ENCODE data around the gene C1QTNF9B.

C1QTNF9B gene

DNA sequence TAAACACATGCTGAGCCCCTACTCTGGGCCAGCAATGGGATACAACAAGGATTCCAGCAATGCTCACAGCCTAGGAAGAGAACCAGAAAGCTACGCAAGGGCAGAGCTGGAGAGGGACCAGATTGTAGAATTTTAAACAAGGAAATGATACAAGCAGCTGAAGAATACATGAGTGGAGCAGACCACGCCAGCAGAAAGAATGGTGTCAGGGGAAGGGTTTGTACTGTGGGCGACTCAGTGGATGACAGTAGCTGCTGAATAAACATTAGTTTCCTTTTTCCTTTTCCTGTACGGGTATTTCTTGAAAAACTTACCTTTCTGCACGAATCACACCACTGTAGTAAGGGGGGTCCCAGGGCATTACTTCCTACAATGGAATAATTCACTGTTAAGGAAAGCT is 38.8 kb downstream of the C1QTNF9B start:
- DNase-seq (ENCODE audit: low read depth in 2 of 2), result no peak

- DNase-seq (ENCODE audit: low read depth in 2 of 2), result no peak
These were observed 41.1 kb downstream of the C1QTNF9B start for GRCh38 chr13:23856008-23856750.

GRCh38 chr13:23855360-23855759 is 41.9 kb downstream of the C1QTNF9B start:
- no peak for DNase-seq (ENCODE audit: low read depth in 2 of 2)

DNA sequence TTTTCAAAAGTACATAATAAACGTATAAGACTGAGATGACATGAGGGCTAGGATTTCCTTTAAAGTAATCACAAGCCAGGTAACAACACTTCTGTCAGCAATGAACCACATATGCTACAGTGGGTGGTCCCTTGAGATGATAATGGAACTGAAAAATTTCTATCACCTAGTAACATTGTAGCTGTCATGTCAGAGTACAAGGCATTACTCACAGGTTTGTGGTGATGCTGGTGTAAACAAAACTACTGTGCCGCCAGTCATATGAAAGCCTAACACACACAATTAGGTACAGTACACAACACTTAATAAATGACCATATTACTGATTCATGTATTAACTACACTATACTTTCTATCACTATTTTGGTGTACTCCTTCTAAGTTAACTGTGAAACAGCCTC is 45.0 kb downstream of the C1QTNF9B start:
- no peak for DNase-seq (ENCODE audit: low read depth in 2 of 2)

- no peak for DNase-seq (ENCODE audit: low read depth in 2 of 2)
These were observed 46.2 kb downstream of the C1QTNF9B start for GRCh38 chr13:23851106-23851505.

- DNase-seq (ENCODE audit: low read depth in 2 of 2), result no peak
These were observed 47.2 kb downstream of the C1QTNF9B start for GRCh38 chr13:23850134-23850533.

- no peak for DNase-seq (ENCODE audit: low read depth in 2 of 2)
These were observed 47.6 kb downstream of the C1QTNF9B start for GRCh38 chr13:23849670-23850069.

GRCh38 chr13:23848646-23849141 is 48.6 kb downstream of the C1QTNF9B start:
- DNase-seq (ENCODE audit: low read depth in 2 of 2), result no peak

DNA sequence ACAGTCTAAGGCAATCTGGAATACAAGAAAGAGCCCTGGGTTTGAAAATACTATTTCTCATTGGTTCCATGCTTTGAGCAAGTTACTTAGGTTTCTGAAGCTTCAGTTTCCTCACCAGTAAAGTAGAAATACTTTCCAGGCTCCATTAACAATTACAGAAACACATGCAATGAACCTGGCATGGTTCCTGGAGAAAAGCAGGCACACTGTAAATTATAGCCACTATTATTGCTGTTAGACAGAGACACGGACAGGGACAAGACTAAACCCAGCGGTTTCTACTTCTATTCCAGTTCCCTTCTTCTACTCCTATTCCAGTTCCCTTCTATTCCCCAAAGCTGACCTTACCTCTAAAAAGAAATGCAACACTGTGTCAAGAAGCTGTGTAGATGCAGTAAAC is 49.3 kb downstream of the C1QTNF9B start:
- no peak for DNase-seq (ENCODE audit: low read depth in 2 of 2)

DNA sequence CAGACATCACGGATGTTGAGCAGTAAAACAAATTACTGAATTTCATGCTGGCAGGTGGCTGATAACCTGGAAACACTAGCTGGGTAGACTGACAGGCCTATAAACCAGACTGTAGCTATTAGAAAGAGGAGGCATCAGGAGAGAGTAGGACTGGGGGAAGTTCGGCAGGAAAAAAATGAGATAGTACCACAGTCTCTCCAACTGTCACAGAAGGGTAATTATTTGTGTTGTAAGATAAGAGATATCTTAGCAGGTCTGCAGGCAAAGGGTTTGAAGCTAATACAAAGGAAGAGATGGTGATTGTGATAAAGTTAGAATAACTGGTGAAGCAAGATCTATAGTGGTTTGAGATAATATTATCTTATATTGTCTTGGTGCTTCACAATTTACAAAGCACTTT is 49.8 kb downstream of the C1QTNF9B start:
- DNase-seq (ENCODE audit: low read depth in 2 of 2), result no peak

- no peak for DNase-seq (ENCODE audit: low read depth in 2 of 2)
These were observed 52.1 kb downstream of the C1QTNF9B start for GRCh38 chr13:23845105-23845725.

DNA sequence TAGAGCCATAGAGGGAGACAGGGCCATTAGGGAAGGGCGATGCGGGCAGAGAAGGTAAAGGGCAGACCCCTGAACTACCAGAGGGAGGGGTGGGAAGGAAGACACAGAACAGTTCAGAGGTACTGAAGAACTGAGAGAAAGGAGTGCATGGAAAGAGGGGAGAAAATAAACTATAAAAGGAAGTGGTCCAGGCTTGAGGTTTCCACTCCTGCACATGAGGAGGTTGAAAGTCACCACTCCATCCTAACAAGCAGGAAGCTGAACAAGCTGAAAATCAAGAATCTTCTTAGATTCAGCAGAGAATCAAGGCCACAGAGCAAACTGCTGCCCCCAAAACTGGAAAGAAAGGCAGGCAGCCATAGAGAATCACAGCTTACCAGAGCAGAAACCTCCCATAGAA is 53.2 kb downstream of the C1QTNF9B start:
- DNase-seq (ENCODE audit: low read depth in 2 of 2), result no peak

DNA sequence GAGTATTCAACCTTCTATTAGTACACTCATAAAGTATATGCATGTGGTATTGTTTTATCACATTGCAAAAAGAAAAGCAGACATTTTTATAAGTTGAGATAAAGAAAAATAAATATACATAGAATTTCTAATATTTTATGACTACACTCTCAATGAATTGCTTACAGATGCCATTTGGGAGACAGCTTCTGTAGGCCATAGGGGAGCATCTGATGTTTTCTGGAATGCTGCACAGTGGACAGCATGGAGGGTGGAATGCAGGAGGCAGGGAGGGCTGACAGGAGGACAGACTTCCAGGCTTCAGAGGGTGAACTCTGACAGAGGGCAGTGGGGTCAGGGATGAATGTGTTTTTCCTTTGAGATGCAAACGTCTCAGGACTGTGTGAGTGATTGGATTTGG is 53.9 kb downstream of the C1QTNF9B start:
- no peak for DNase-seq (ENCODE audit: low read depth in 2 of 2)

- DNase-seq (ENCODE audit: low read depth in 2 of 2), result no peak
These were observed 54.9 kb downstream of the C1QTNF9B start for GRCh38 chr13:23842406-23842805.

Data from stimulated activated CD4-positive, alpha-beta T cell treated with anti-CD3 and anti-CD28 coated beads, Interleukin-12 subunit alpha, Interleukin-12 subunit beta, amount 100 ng/mL, for 24 hours (primary cell).